ENCODE data around the gene SCAF4.
"Not testable (repeated sequence)": the region's sequence is repeated elsewhere in the genome, so short reads cannot be mapped to it uniquely, and the experiment has no call there.

SCAF4 gene

GRCh38 chr21:31731857-31732596 is at the start of gene SCAF4:
Gene SCAF4 (minus strand): TSS chr21:31732118. CDS start chr21:31731692, 426 bp downstream.
- DNase-seq = peak; percentile 61

GRCh38 chr21:31780944-31781343 is 49.0 kb upstream of the SCAF4 start:
- DNase-seq = peak; percentile 29

GRCh38 chr21:31778546-31778945 is 46.6 kb upstream of the SCAF4 start:
- no peak for DNase-seq

- DNase-seq = no peak
These were observed 45.9 kb upstream of the SCAF4 start for GRCh38 chr21:31777857-31778256.

GRCh38 chr21:31774031-31774430 is 42.1 kb upstream of the SCAF4 start:
- DNase-seq = no peak

- no peak for DNase-seq
These were observed 41.0 kb upstream of the SCAF4 start for GRCh38 chr21:31772674-31773555.

- no peak for DNase-seq
These were observed 39.8 kb upstream of the SCAF4 start for GRCh38 chr21:31771685-31772084.

- no peak for DNase-seq
These were observed 36.8 kb upstream of the SCAF4 start for GRCh38 chr21:31768710-31769109.

GRCh38 chr21:31766899-31767298 is 35.0 kb upstream of the SCAF4 start:
- DNase-seq = no peak

- DNase-seq = not testable (repeated sequence)
These were observed 33.9 kb upstream of the SCAF4 start for GRCh38 chr21:31765850-31766249.

GRCh38 chr21:31760931-31761330 is 29.0 kb upstream of the SCAF4 start:
- DNase-seq = no peak

- DNase-seq = no peak
These were observed 24.9 kb upstream of the SCAF4 start for GRCh38 chr21:31756787-31757186.

- DNase-seq = no peak
These were observed 23.1 kb upstream of the SCAF4 start for GRCh38 chr21:31755027-31755426.

GRCh38 chr21:31754708-31754960 is 22.7 kb upstream of the SCAF4 start:
- no peak for DNase-seq

- no peak for DNase-seq
These were observed 22.2 kb upstream of the SCAF4 start for GRCh38 chr21:31753949-31754707.

GRCh38 chr21:31752967-31753366 is 21.0 kb upstream of the SCAF4 start:
- DNase-seq = no peak

GRCh38 chr21:31752352-31752751 is 20.4 kb upstream of the SCAF4 start:
- no peak for DNase-seq

GRCh38 chr21:31750843-31751242 is 18.9 kb upstream of the SCAF4 start:
- DNase-seq = no peak

GRCh38 chr21:31744182-31744800 is 12.4 kb upstream of the SCAF4 start:
- DNase-seq = no peak

GRCh38 chr21:31743712-31744111 is 11.8 kb upstream of the SCAF4 start:
- DNase-seq = no peak

- no peak for DNase-seq
These were observed 9.2 kb upstream of the SCAF4 start for GRCh38 chr21:31741116-31741515.

- not testable (repeated sequence) for DNase-seq
These were observed 5.9 kb upstream of the SCAF4 start for GRCh38 chr21:31737586-31738397.

All from SHP77 treated with DMSO at 0.1 percent for 48 hours (cell line).